C4-2B (cell line): ENCODE results near the gene MED1.

ENCODE experiments used
- CTCF ChIP-seq: fragments of 450-650 bp; conservative IDR thresholded peaks from 2 replicates; pipeline ENCODE4 v1.5.1; 2017; ENCODE audit warnings: mild to moderate bottlenecking
- ZFX ChIP-seq: fragments of 450-650 bp; IDR thresholded peaks from 2 replicates; pipeline ENCODE4 v1.6.1; 2017

DNA sequence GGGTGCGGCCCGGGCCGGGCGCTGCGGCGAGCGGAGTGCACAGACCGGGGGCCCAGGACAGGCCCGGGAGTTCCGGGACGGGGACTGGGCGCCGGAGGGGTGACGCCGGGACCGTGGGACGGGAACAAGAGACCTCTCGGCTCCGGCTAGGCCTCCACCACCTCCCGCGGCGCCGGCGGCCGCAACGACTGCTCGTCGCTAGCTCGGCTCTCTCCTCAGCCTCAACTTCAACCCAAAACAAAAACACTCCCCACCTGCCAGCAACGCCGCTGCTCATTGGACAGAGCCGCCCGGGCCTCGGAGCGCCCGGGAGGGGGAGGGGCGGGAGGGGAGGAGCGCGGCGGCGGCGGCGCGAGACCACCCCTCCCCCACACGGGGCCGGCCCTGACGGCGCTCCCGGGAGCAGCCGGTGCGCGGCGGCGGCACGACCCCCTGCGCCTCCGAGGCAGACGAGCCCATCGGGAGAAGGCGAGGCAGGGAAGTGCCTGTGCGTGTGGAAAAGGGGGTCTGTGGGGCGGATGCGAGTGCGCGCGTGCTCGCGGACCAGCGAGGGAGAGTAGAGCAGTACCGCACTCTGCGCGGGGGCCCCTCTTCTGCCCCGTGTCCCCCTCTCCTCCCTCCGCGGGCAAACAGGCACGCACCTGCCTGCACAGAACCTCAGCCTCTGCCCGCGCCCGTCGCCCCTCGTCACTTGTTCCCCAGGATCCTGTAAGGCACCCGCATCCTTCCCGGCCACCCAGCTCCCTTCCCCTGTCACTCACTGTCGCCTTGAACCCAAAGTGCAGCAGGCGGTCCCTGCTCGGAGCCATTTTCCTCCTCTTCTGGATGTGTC, 49.4 kb downstream of the MED1 start, which contains the start of gene FBXL20:
- TF ChIP-seq CTCF (no peak), ZFX (peak; percentile 45)
